ENCODE measurements around the gene ABCA9. TPM values are rescaled to one million over a fixed set of nuclear protein-coding genes. Genes with fewer than 3 reads are reported as not detected.
"Not testable (repeated sequence)": the region's sequence is repeated elsewhere in the genome, so short reads cannot be mapped to it uniquely, and the experiment has no call there.

Gene ABCA9
- total RNA-seq, 1 donor from 2014 or later = 14.6 TPM

- no peaks in the 10 kb centered on the region for H3K9me3 ChIP-seq
- peak overlapping the region; percentile 61 for H3K27ac ChIP-seq
- DNase-seq (no peak), ATAC-seq (peak in 1 of 2 donors; percentile 88)
- peak overlapping the region; percentile 41 for H3K4me3 ChIP-seq
- no peaks in the 10 kb centered on the region for H3K36me3 ChIP-seq
- no peaks in the 10 kb centered on the region for H3K4me1 ChIP-seq
- no peak for TF ChIP-seq CTCF (IDR thresholded peaks at IDR 0.05)
- intact Hi-C loops (cut with DNase I) = no loop called here
- no peaks in the 10 kb centered on the region for H3K27me3 ChIP-seq (ENCODE audit: low read depth)
These were observed 106.4 kb downstream of the ABCA9 start for GRCh38 chr17:68954146-68954896.

- no peaks in the 10 kb centered on the region for H3K4me1 ChIP-seq
- intact Hi-C loops (cut with DNase I) = no loop called here
- H3K27me3 ChIP-seq (ENCODE audit: low read depth) = no peaks in the 10 kb centered on the region
- no peak for TF ChIP-seq CTCF (IDR thresholded peaks at IDR 0.05)
- no peaks in the 10 kb centered on the region for H3K36me3 ChIP-seq
- no peaks in the 10 kb centered on the region for H3K9me3 ChIP-seq
- H3K4me3 ChIP-seq = peak overlapping the region; percentile 41
- no peak for ATAC-seq
- H3K27ac ChIP-seq = peak overlapping the region; percentile 61
- DNase-seq = no peak
These were observed 107.3 kb downstream of the ABCA9 start for GRCh38 chr17:68953340-68953997.

DNA sequence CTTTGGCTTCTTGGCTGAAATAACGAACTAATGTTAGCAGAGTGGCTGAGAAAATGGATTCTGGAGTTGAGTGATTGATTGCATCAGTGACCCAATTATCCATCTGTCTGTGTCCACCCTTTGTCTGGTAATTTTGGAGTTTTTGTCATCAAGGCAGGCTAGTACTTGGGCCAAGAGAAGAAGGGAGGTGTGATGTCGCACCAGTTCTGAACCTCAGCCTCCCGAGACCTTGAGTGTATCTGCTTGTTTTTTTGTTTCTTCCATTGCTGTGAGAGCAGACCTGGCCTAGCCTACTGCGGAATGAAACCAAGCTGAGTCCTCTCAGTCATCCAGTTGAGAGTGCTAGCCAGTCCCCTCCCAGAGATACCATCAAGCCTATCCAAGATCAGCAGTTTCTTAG, 110.0 kb downstream of the ABCA9 start:
- intact Hi-C loops (cut with DNase I) = no loop called here
- H3K4me3 ChIP-seq = no peak overlapping the region
- no peak overlapping the region for H3K27ac ChIP-seq
- no peaks in the 10 kb centered on the region for H3K36me3 ChIP-seq
- H3K4me1 ChIP-seq = no peaks in the 10 kb centered on the region
- no peak for DNase-seq
- TF ChIP-seq CTCF (IDR thresholded peaks at IDR 0.05) = no peak
- no peak for ATAC-seq
- no peaks in the 10 kb centered on the region for H3K9me3 ChIP-seq
- no peaks in the 10 kb centered on the region for H3K27me3 ChIP-seq (ENCODE audit: low read depth)

DNA sequence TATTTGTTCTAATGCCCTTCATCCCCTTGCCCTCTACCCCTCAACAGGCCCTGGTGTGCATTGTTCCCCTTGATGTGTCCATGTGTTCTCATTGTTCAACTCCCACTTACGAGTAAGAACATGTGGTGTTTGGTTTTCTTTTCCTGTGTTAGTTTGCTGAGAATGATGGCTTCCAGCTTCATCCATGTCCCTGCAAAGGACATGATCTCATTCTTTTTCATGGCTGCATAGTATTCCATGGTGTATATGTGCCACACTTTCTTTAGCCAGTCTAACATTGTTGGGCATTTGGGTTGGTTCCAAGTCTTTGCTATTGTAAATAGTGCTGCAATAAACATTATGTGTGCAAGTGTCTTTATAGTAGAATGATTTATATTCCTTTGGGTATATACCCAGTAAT, 112.9 kb downstream of the ABCA9 start:
- H3K4me3 ChIP-seq; DNase-seq; ATAC-seq; intact Hi-C loops (cut with DNase I); H3K36me3 ChIP-seq; H3K9me3 ChIP-seq; H3K4me1 ChIP-seq; H3K27ac ChIP-seq; H3K27me3 ChIP-seq (ENCODE audit: low read depth): not testable (repeated sequence)

GRCh38 chr17:68944435-68945035, 116.2 kb downstream of the ABCA9 start:
- H3K27ac ChIP-seq = no peak overlapping the region
- H3K4me1 ChIP-seq = no peaks in the 10 kb centered on the region
- DNase-seq = no peak
- no peaks in the 10 kb centered on the region for H3K9me3 ChIP-seq
- no peaks in the 10 kb centered on the region for H3K27me3 ChIP-seq (ENCODE audit: low read depth)
- H3K36me3 ChIP-seq = no peaks in the 10 kb centered on the region
- TF ChIP-seq CTCF (IDR thresholded peaks at IDR 0.05) = no peak
- H3K4me3 ChIP-seq = no peak overlapping the region
- intact Hi-C loops (cut with DNase I) = no loop called here
- ATAC-seq = no peak

- DNase-seq; H3K9me3 ChIP-seq; H3K4me3 ChIP-seq; ATAC-seq; intact Hi-C loops (cut with DNase I); H3K27me3 ChIP-seq (ENCODE audit: low read depth); H3K36me3 ChIP-seq; H3K4me1 ChIP-seq; H3K27ac ChIP-seq: not testable (repeated sequence)
These were observed 116.9 kb downstream of the ABCA9 start for GRCh38 chr17:68943812-68944182.

Data from lower lobe of right lung (tissue), 2 donors.